Mesenchymal stem cell (in vitro differentiated cells and primary cell): ENCODE measurements around the gene HERC3.

Experiments used
- DNase-seq: peaks from one replicate; pipeline ENCODE4 v3.0.0-alpha.2; 2013
- H2AFZ ChIP-seq: one replicate; pipeline ENCODE4 v1.6.1; 2013; ENCODE audit warnings: low read depth, mild to moderate bottlenecking, control low read depth, inconsistent platforms, low read length, moderate library complexity
- H2AK5ac ChIP-seq: 2 replicates; pipeline ENCODE4 v1.6.1; 2013; ENCODE audit warnings: low read length, moderate library complexity, mild to moderate bottlenecking, inconsistent platforms; ENCODE audit not compliant: severe bottlenecking
- H2BK120ac ChIP-seq: one replicate; pipeline ENCODE4 v1.6.1; 2013; ENCODE audit warnings: low read depth, mild to moderate bottlenecking, inconsistent platforms, low read length, moderate library complexity
- H2BK12ac ChIP-seq, 2 experiments: one replicate each; pipeline ENCODE4 v1.6.1; 2013; ENCODE audit warnings: inconsistent platforms in 2 of 2, low read length in 2 of 2, mild to moderate bottlenecking in 2 of 2, moderate library complexity in 2 of 2, control low read depth in 1 of 2
- H2BK15ac ChIP-seq: one replicate; pipeline ENCODE4 v1.6.1; 2013; ENCODE audit warnings: mild to moderate bottlenecking, low read depth, inconsistent platforms; ENCODE audit not compliant: poor library complexity, severe bottlenecking
- H2BK5ac ChIP-seq: 2 replicates; pipeline ENCODE4 v1.6.1; 2013; ENCODE audit warnings: low read depth, mild to moderate bottlenecking, low read length, control low read depth, inconsistent platforms; ENCODE audit not compliant: poor library complexity, severe bottlenecking
- H3K14ac ChIP-seq, 2 experiments: one replicate each; pipeline ENCODE4 v1.6.1; 2013; ENCODE audit warnings: inconsistent platforms in 2 of 2, low read length in 2 of 2, control low read depth in 1 of 2, mild to moderate bottlenecking in 1 of 2, moderate library complexity in 1 of 2
- H3K18ac ChIP-seq, 2 experiments: one replicate each; pipeline ENCODE4 v1.6.1; 2013; ENCODE audit warnings: inconsistent platforms in 2 of 2, low read length in 2 of 2, control low read depth in 1 of 2, low read depth in 1 of 2, mild to moderate bottlenecking in 1 of 2
- H3K23ac ChIP-seq, 2 experiments: one replicate each; pipeline ENCODE4 v1.6.1; 2013; ENCODE audit warnings: inconsistent platforms in 2 of 2, low read length in 2 of 2, mild to moderate bottlenecking in 2 of 2, moderate library complexity in 2 of 2, control low read depth in 1 of 2
- H3K27ac ChIP-seq: 2 replicates; pipeline ENCODE4 v1.5.1; 2013; ENCODE audit warnings: mild to moderate bottlenecking, moderate library complexity, low read length, control low read depth, inconsistent platforms; ENCODE audit not compliant: poor library complexity, severe bottlenecking
- H3K27me3 ChIP-seq, 2 experiments: 2 replicates each; pipeline versions ENCODE4 v1.6.1 to v1.7.0; 2013; ENCODE audit warnings: low read length in 2 of 2, mild to moderate bottlenecking in 2 of 2, moderate library complexity in 2 of 2, control low read depth in 1 of 2, inconsistent platforms in 1 of 2; ENCODE audit not compliant: control insufficient read depth in 1 of 2, insufficient read depth in 1 of 2
- H3K36me3 ChIP-seq, 2 experiments: 2 replicates each; pipeline versions ENCODE4 v1.6.1 to v1.7.0; 2013; ENCODE audit warnings: low read length in 2 of 2, control low read depth in 1 of 2, inconsistent platforms in 1 of 2, low read depth in 1 of 2, mild to moderate bottlenecking in 1 of 2; ENCODE audit not compliant: insufficient read depth in 2 of 2, control insufficient read depth in 1 of 2
- H3K4ac ChIP-seq, 2 experiments: one replicate each; pipeline ENCODE4 v1.6.1; 2013; ENCODE audit warnings: inconsistent platforms in 2 of 2, low read length in 2 of 2, mild to moderate bottlenecking in 2 of 2, moderate library complexity in 2 of 2, control low read depth in 1 of 2, low read depth in 1 of 2
- H3K4me1 ChIP-seq: 2 replicates; pipeline ENCODE4 v1.6.1; 2013; ENCODE audit warnings: low read depth, low read length, control low read depth; ENCODE audit not compliant: control insufficient read depth, insufficient read depth
- H3K4me2 ChIP-seq: 2 replicates; pipeline ENCODE4 v1.6.1; 2013; ENCODE audit warnings: low read length, mild to moderate bottlenecking, inconsistent platforms; ENCODE audit not compliant: poor library complexity, severe bottlenecking
- H3K4me3 ChIP-seq, 2 experiments: 2 replicates each; pipeline versions ENCODE4 v1.5.1 to v1.7.0; 2013; ENCODE audit warnings: low read length in 2 of 2, mild to moderate bottlenecking in 2 of 2, control low read depth in 1 of 2, low read depth in 1 of 2; ENCODE audit not compliant: insufficient read depth in 1 of 2
- H3K79me1 ChIP-seq: replicated peaks from 2 replicates; pipeline ENCODE4 v1.6.1; 2013; ENCODE audit warnings: mild to moderate bottlenecking, control low read depth, low read length, inconsistent platforms; ENCODE audit not compliant: poor library complexity, severe bottlenecking
- H3K9ac ChIP-seq: 2 replicates; pipeline ENCODE4 v1.7.0; 2013; ENCODE audit warnings: mild to moderate bottlenecking, low read length, moderate library complexity
- H3K9me3 ChIP-seq: 2 replicates; pipeline ENCODE4 v1.7.0; 2013; ENCODE audit warnings: mild to moderate bottlenecking, low read length; ENCODE audit not compliant: control insufficient read depth
- H4K8ac ChIP-seq: one replicate; pipeline ENCODE4 v1.6.1; 2013; ENCODE audit warnings: inconsistent platforms, mild to moderate bottlenecking, low read length, moderate library complexity
- H4K91ac ChIP-seq: one replicate; pipeline ENCODE4 v1.6.1; 2013; ENCODE audit warnings: mild to moderate bottlenecking, low read length, inconsistent platforms
- WGBS: methylation state at CpG from one replicate; pipeline ENCODE4 v1.1.7; 2013; ENCODE audit warnings: mixed read lengths; 5-methylcytosine and 5-hydroxymethylcytosine counted together

Gene HERC3

GRCh38 chr4:88630756-88631155 lies 38.5 kb downstream of the HERC3 start:
- Histone ChIP-seq H3K4me2 (no peak overlapping the region), H3K23ac (no peak overlapping the region), H3K27me3 (no peaks in the 10 kb centered on the region), H2AK5ac (peak overlapping the region; percentile 80), H4K91ac (no peak overlapping the region), H3K9ac (peak overlapping the region; percentile 77), H3K4me3 (no peak overlapping the region), H2BK120ac (no peak overlapping the region), H3K14ac (no peak overlapping the region), H3K27ac (no peak overlapping the region), H2BK12ac (no peak overlapping the region), H2BK5ac (no peak overlapping the region), H3K4ac (no peak overlapping the region), H2BK15ac (no peak overlapping the region), H3K79me1 (no peaks in the 10 kb centered on the region), H3K4me1 (peaks cover 2% of the 10 kb centered on the region), H2AFZ (no peak overlapping the region), H3K18ac (no peak overlapping the region), H3K36me3 (no peaks in the 10 kb centered on the region), H3K9me3 (no peaks in the 10 kb centered on the region), H4K8ac (no peak overlapping the region)
- DNase-seq = peak; percentile 64
- WGBS = no CpG with 5 or more reads among the region's 2 CpGs

GRCh38 chr4:88643932-88644331 lies 51.7 kb downstream of the HERC3 start:
- Histone ChIP-seq H2AFZ (no peak overlapping the region), H3K27ac (no peak overlapping the region), H3K4me1 (no peaks in the 10 kb centered on the region), H3K9ac (no peak overlapping the region), H4K91ac (no peak overlapping the region), H3K4ac (no peak overlapping the region), H3K36me3 (no peaks in the 10 kb centered on the region), H3K18ac (no peak overlapping the region), H3K27me3 (no peaks in the 10 kb centered on the region), H3K4me3 (no peak overlapping the region), H2BK15ac (no peak overlapping the region), H2AK5ac (no peak overlapping the region), H2BK120ac (no peak overlapping the region), H3K14ac (no peak overlapping the region), H3K4me2 (no peak overlapping the region), H3K9me3 (peaks cover 6% of the 10 kb centered on the region), H2BK12ac (no peak overlapping the region), H2BK5ac (no peak overlapping the region), H3K79me1 (peaks cover 3% of the 10 kb centered on the region), H4K8ac (no peak overlapping the region), H3K23ac (no peak overlapping the region)
- WGBS = no CpG with 5 or more reads among the region's 2 CpGs
- no peak for DNase-seq

DNA sequence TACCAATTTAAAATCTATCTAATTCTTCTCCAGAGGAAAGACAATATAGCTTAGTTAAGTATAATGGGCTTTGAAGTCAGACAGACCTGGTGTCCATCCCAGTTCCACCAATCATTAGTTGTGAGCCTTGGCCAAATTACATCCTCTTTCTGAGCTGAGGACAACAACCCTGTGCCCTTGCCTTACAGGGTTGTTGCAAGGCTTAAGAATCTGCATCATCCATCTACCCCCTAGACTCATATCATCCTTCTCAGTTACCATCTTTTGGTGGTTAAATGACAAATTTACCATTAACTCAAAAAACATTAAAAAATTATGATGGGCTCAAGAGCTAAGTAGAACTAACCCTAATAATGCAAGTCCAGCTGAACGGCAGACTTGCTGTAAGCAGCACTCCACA lies 53.7 kb downstream of the HERC3 start:
- Histone ChIP-seq H3K4me3 (no peak overlapping the region), H2BK12ac (no peak overlapping the region), H3K23ac (no peak overlapping the region), H2AFZ (no peak overlapping the region), H2AK5ac (no peak overlapping the region), H3K4me1 (no peaks in the 10 kb centered on the region), H3K36me3 (no peaks in the 10 kb centered on the region), H4K8ac (no peak overlapping the region), H3K9me3 (peaks cover 6% of the 10 kb centered on the region), H3K4ac (no peak overlapping the region), H3K14ac (no peak overlapping the region), H3K79me1 (peaks cover 7% of the 10 kb centered on the region), H3K9ac (no peak overlapping the region), H3K18ac (no peak overlapping the region), H2BK120ac (no peak overlapping the region), H3K4me2 (no peak overlapping the region), H2BK15ac (no peak overlapping the region), H3K27me3 (no peaks in the 10 kb centered on the region), H2BK5ac (no peak overlapping the region), H3K27ac (no peak overlapping the region), H4K91ac (no peak overlapping the region)
- 100% methylated on average over 1 of the region's 1 CpG for WGBS
- no peak for DNase-seq

DNA sequence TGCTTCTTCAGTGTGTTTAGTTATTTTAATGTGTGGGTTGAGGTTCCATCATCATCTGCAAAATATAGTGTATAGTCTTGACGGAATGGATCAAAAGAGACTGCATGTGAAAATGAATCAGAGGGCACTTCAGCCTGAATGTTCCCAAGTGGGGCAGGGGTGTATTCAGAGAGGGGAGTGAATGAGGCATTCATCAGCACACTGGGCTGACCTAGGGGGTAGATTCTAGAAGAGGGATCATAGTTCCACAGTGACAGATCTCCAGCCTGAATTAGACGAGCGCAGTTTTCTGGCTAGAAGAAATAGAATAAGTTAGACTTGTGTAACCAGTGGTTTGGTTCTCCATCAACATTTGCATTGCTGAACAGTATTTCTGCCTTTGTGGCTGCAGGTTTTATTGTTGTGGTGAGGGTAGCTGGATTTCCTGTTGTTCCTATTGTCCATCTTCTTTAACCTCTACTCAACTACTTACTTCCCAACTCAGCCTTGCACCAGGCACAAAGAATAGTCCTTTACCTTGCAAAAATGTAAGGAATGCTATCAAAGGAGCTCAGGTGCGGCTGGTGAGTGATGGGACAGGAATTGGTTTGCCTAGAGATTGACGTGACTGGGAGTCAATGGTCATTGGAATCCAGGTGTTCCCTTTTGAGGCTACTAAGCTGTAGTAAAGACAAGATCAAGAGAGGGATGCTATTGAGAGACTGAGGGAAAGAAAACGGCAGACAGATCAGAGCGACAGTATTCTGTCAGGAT lies 54.4 kb downstream of the HERC3 start:
- H3K4me2 ChIP-seq = no peak overlapping the region

More for the DNA sequence above, 54.4 kb downstream of the HERC3 start:
- Histone ChIP-seq H4K91ac (no peak overlapping the region), H3K9me3 (peaks cover 6% of the 10 kb centered on the region), H3K4me3 (no peak overlapping the region), H3K23ac (no peak overlapping the region), H3K4me1 (no peaks in the 10 kb centered on the region), H2BK120ac (no peak overlapping the region), H2BK12ac (no peak overlapping the region), H3K27me3 (no peaks in the 10 kb centered on the region), H3K14ac (no peak overlapping the region), H3K27ac (no peak overlapping the region), H3K4ac (no peak overlapping the region), H3K9ac (no peak overlapping the region), H3K36me3 (no peaks in the 10 kb centered on the region), H4K8ac (no peak overlapping the region), H2BK15ac (no peak overlapping the region), H2AK5ac (no peak overlapping the region), H3K18ac (no peak overlapping the region), H2BK5ac (no peak overlapping the region), H2AFZ (no peak overlapping the region), H3K79me1 (peaks cover 7% of the 10 kb centered on the region)
- DNase-seq = no peak
- WGBS = 89% methylated on average over 7 of the region's 7 CpGs
